Prostate gland (tissue), 2 donors: ENCODE results near the gene CACNG8. TPM values are rescaled to one million over a fixed set of nuclear protein-coding genes. Genes with fewer than 3 reads are reported as not detected.

ENCODE experiments used
- DNase-seq: peaks from one replicate; pipeline ENCODE4 v3.0.0-alpha.2; 2019; ENCODE audit warnings: low spot score
- H3K27ac ChIP-seq, 2 donors: fragments of 200-600 bp; sonication (generic); 2 replicates each; pipeline ENCODE4 v1.5.1; 2017 to 2019
- H3K27me3 ChIP-seq: fragments of 200-600 bp; sonication (generic); replicated peaks from 2 replicates; pipeline ENCODE4 v1.5.1; 2019; ENCODE audit not compliant: insufficient read depth
- H3K36me3 ChIP-seq, 2 donors: fragments of 200-600 bp; sonication (generic); 1 replicate in 1 of 2; 2 replicates in 1 of 2; pipeline versions ENCODE4 v1.5.1 to v1.8.1; 2017 to 2019
- H3K4me1 ChIP-seq: fragments of 200-600 bp; sonication (generic); replicated peaks from 2 replicates; pipeline ENCODE4 v1.5.1; 2019
- H3K4me3 ChIP-seq, 2 donors: fragments of 200-600 bp; sonication (generic); 2 replicates each; pipeline ENCODE4 v1.5.1; 2017 to 2019
- H3K9me3 ChIP-seq: fragments of 200-600 bp; sonication (generic); 2 replicates; pipeline ENCODE4 v1.5.1; 2017
- CTCF ChIP-seq, 4 experiments: fragments of 200-600 bp in 2 of 4; fragments of 450-650 bp in 2 of 4; sonication (generic) in 2 of 4; IDR thresholded peaks; 1 replicate in 3 of 4; 2 replicates in 1 of 4; pipeline ENCODE4 v1.5.1; 2016 to 2019; ENCODE audit warnings: antibody characterized with exemption in 4 of 4, mild to moderate bottlenecking in 2 of 4, moderate library complexity in 2 of 4
- POLR2A ChIP-seq: fragments of 450-650 bp; IDR thresholded peaks from one replicate; pipeline ENCODE4 v1.6.1; 2016; ENCODE audit warnings: antibody characterized with exemption, mild to moderate bottlenecking
- POLR2AphosphoS5 ChIP-seq: sonication (generic); formaldehyde crosslinking; IDR thresholded peaks from one replicate; pipeline ENCODE4 v1.6.1; 2017; ENCODE audit warnings: antibody characterized with exemption
- WGBS: methylation state at CpG from one replicate; pipeline ENCODE4 v1.1.5; 2018; 5-methylcytosine and 5-hydroxymethylcytosine counted together
- intact Hi-C: fragments of 100-400 bp; cut with DNase I; formaldehyde crosslinking; loops from one replicate; pipeline ENCODE4 v1.14.2; 2022
- total RNA-seq, 2 donors: library from RNA; depleted of rRNA; stranded (reverse); fragments of >200 nt; gene quantifications; one replicate each; pipeline ENCODE4 v1.1.0, GENCODE V29; 2016

CACNG8 gene
- total RNA-seq, 2 donors from 2014 or later: 0.51 TPM; not detected in 1

- WGBS: 90% methylated on average over 6 of the region's 6 CpGs
- DNase-seq: no peak
- Histone ChIP-seq H3K27me3 (no peaks in the 10 kb centered on the region), H3K4me3 (no peak overlapping the region), H3K27ac (no peak overlapping the region), H3K36me3 (no peaks in the 10 kb centered on the region), H3K4me1 (no peaks in the 10 kb centered on the region), H3K9me3 (no peaks in the 10 kb centered on the region)
- TF ChIP-seq POLR2A (no peak), CTCF (IDR thresholded peaks at IDR 0.05) (no peak)
- intact Hi-C loops: no loop called here
Measured at GRCh38 chr19:54010474-54010873, 47.7 kb downstream of the CACNG8 start.

- Histone ChIP-seq H3K9me3 (no peaks in the 10 kb centered on the region), H3K4me1 (no peaks in the 10 kb centered on the region), H3K4me3 (no peak overlapping the region), H3K36me3 (no peaks in the 10 kb centered on the region), H3K27me3 (no peaks in the 10 kb centered on the region), H3K27ac (no peak overlapping the region)
- no peak for TF ChIP-seq CTCF (IDR thresholded peaks at IDR 0.05)
- TF ChIP-seq POLR2AphosphoS5: no peak
- no peak for TF ChIP-seq POLR2A
- DNase-seq: no peak
- intact Hi-C loops: no loop called here
- WGBS: 23% methylated on average over 36 of the region's 36 CpGs
Measured at GRCh38 chr19:54011507-54012211, 48.9 kb downstream of the CACNG8 start.

GRCh38 chr19:54013866-54014265, 51.1 kb downstream of the CACNG8 start:
- Histone ChIP-seq H3K4me1 (no peaks in the 10 kb centered on the region), H3K4me3 (no peak overlapping the region), H3K9me3 (no peaks in the 10 kb centered on the region), H3K36me3 (no peaks in the 10 kb centered on the region), H3K27me3 (no peaks in the 10 kb centered on the region), H3K27ac (no peak overlapping the region)
- TF ChIP-seq CTCF (IDR thresholded peaks at IDR 0.05): no peak
- no peak for TF ChIP-seq POLR2A
- no peak for TF ChIP-seq POLR2AphosphoS5
- WGBS: 76% methylated on average over 8 of the region's 8 CpGs
- DNase-seq: no peak
- intact Hi-C loops: no loop called here

GRCh38 chr19:54014920-54015560, 52.3 kb downstream of the CACNG8 start:
- TF ChIP-seq POLR2AphosphoS5: no peak
- Histone ChIP-seq H3K4me3 (no peak overlapping the region), H3K4me1 (no peaks in the 10 kb centered on the region), H3K36me3 (no peaks in the 10 kb centered on the region), H3K9me3 (no peaks in the 10 kb centered on the region), H3K27ac (no peak overlapping the region), H3K27me3 (no peaks in the 10 kb centered on the region)
- intact Hi-C loops: no loop called here
- 35% methylated on average over 19 of the region's 19 CpGs for WGBS
- DNase-seq: no peak

- H3K27ac ChIP-seq: no peak overlapping the region
- H3K4me1 ChIP-seq: no peaks in the 10 kb centered on the region
- no peak overlapping the region for H3K4me3 ChIP-seq
- TF ChIP-seq POLR2AphosphoS5: no peak
- no peak for TF ChIP-seq CTCF (IDR thresholded peaks at IDR 0.05)
- no peak for TF ChIP-seq POLR2A
- WGBS: 83% methylated on average over 4 of the region's 4 CpGs
- H3K36me3 ChIP-seq: no peaks in the 10 kb centered on the region
- intact Hi-C loops: no loop called here
- no peaks in the 10 kb centered on the region for H3K9me3 ChIP-seq
- DNase-seq: no peak
- H3K27me3 ChIP-seq: no peaks in the 10 kb centered on the region
Measured at GRCh38 chr19:54017261-54017660, 54.5 kb downstream of the CACNG8 start.
